DMS79 (cell line): ENCODE measurements around the gene APEH.
A peak's percentile ranks its signal among the peaks of the same experiment; 100 is the strongest.

ENCODE experiments used
- DNase-seq: peaks from one replicate; lab custom pipeline; 2025; lab: John Stamatoyannopoulos, UW

APEH gene

DNA sequence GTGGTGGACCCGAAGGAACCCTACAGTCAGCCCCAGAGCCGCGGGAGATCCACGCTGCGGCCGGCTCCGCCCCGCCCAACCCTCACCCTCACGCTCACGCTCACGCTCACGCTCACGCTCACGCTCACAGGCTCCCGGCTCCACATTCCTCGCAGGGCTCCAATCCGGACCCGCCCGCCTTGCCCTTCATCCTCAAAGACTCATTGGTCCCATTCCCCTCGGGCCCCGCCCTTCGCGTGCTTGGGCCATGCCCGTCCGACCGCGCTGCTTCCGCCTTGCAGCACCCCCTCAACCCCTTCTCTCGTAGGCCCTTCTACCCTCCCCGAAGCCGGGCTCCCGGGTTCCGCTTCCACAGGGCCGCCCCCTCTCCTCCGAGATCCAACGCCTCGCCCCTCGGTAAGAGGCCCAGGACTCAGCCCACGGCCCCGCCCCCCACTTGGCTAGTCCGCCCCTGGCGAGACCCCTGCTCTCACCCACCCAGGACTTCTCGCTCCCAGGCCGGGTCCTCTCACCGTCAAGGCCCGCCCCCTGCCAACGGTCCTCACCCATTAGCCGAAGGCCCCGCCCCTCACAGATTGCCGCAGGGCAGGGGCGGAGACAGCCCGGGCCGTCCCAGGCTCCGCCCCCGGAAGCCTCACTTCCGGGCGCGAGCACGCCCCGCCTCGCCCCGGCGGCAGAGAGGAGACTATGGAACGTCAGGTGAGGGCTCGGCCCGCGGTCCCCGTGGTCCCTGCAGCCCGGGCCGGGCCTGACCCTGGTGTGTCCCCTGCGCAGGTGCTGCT lies at the start of gene APEH:
Gene APEH (plus strand): TSS at position 637 of the 782 bp plus-strand sequence. CDS start 51 bp downstream, at position 688.
- no peak for DNase-seq

- no peak for DNase-seq
Measured at GRCh38 chr3:49625071-49625470, 49.1 kb upstream of the APEH start.

- DNase-seq, result no peak
Measured at GRCh38 chr3:49626101-49626581, 48.0 kb upstream of the APEH start.

GRCh38 chr3:49626796-49627195 lies 47.4 kb upstream of the APEH start:
- DNase-seq, result no peak

GRCh38 chr3:49627634-49628033 lies 46.5 kb upstream of the APEH start:
- no peak for DNase-seq

GRCh38 chr3:49628249-49628648 lies 45.9 kb upstream of the APEH start:
- no peak for DNase-seq

DNA sequence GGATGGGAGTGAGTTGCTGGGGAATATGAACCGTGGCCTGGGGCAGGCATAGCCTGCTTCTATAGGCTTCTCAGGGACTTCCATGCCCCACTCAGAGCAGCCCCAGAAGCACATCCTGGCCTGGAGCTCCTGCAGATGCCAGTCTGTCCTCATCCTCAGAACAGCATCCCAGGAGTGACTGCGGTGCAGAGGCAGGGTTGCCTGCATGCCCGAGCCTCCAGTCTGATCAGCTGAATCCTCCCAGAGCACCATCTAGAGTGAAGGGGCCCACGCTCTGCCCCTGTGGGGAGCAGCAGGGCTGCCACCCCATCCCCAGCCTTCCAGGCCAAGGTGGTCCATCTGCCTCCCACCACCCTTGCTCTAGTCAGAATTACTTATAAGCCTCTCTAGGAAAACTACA lies 44.7 kb upstream of the APEH start:
- DNase-seq, result no peak

- DNase-seq, result no peak
Measured at GRCh38 chr3:49629866-49630265, 44.3 kb upstream of the APEH start.

GRCh38 chr3:49630784-49631183 lies 43.4 kb upstream of the APEH start:
- no peak for DNase-seq

DNA sequence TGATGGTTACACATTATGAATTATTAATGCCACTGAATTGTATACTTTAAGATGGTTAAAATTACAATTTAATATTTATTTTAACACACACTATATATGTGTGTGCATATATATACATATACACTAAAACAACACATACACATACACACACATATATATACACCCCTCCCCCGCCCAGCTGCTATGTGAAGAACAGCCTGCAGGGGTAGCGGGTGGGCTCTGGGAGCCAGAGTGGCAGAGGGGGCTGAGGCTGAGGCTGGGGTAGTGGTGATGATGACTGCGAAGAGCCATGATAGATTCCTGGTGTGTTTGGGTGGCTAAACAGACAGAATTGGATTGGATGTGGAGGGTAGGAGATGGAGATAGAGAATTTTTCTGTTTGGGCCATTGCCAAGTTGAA lies 39.4 kb upstream of the APEH start:
- no peak for DNase-seq

GRCh38 chr3:49636883-49637609 lies 37.1 kb upstream of the APEH start:
- DNase-seq, result no peak

DNA sequence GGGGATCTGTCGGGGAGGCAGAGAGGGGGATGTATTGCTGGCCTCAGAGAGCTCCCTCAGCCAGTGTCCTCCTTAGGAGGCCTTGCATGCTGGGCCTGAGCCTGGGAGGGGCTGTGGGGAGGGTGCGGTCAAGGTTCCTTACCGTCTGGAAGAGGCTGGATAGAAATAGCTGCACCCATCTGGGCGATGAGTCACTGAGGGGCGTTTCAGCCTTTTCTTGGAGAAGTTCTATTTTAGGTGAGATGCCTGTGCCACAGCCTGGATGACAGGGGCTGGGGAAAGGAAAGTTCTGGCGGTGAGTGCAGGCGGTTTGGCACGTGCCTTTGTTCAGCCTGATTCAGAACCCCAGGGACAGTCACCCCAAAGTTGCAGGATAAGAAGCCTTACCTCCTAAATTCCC lies 35.7 kb upstream of the APEH start:
- no peak for DNase-seq

GRCh38 chr3:49639551-49639950 lies 34.6 kb upstream of the APEH start:
- DNase-seq, result no peak

GRCh38 chr3:49641292-49641691 lies 32.9 kb upstream of the APEH start:
- no peak for DNase-seq

GRCh38 chr3:49641921-49642707 lies 32.0 kb upstream of the APEH start:
- no peak for DNase-seq

DNA sequence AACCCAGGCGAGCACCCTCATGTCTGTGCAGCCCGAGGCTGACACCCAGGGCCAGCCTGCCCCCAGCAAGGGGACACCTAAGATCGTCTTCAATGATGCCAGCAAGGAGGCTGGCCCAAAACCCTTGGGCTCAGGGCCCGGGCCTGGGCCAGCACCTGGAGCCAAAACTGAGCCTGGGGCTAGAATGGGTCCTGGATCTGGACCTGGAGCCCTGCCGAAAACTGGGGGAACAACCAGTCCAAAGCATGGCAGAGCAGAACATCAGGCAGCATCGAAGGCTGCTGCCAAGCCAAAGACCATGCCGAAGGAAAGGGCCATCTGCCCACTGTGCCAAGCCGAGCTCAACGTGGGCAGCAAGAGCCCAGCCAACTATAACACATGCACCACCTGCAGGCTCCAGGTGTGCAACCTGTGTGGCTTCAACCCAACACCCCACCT lies 31.4 kb upstream of the APEH start:
- no peak for DNase-seq

GRCh38 chr3:49644684-49645083 lies 29.5 kb upstream of the APEH start:
- no peak for DNase-seq

GRCh38 chr3:49646236-49646635 lies 27.9 kb upstream of the APEH start:
- no peak for DNase-seq

- peak; percentile 21 for DNase-seq
Measured at GRCh38 chr3:49647741-49648140, 26.4 kb upstream of the APEH start.

- no peak for DNase-seq
Measured at GRCh38 chr3:49648354-49649019, 25.7 kb upstream of the APEH start.

- DNase-seq, result no peak
Measured at GRCh38 chr3:49649576-49649975, 24.6 kb upstream of the APEH start.

- DNase-seq, result no peak
Measured at GRCh38 chr3:49650177-49650576, 24.0 kb upstream of the APEH start.
